Liver (tissue), 9 donors: ENCODE results near the gene CDHR2. TPM values are rescaled to one million over a fixed set of nuclear protein-coding genes. Genes with fewer than 3 reads are reported as not detected.

Experiments
- DNase-seq: peaks from one replicate; pipeline ENCODE4 v3.0.0-alpha.2; 2017; ENCODE audit warnings: low spot score
- H3K27ac ChIP-seq, 2 donors: one replicate each; pipeline ENCODE4 v1.7.0; 2013; ENCODE audit warnings: inconsistent platforms in 2 of 2, low read length in 2 of 2, control low read depth in 1 of 2, low read depth in 1 of 2, mild to moderate bottlenecking in 1 of 2
- H3K27me3 ChIP-seq, 4 donors: one replicate each; pipeline versions ENCODE4 v1.6.1 to v1.7.0; 2013; ENCODE audit warnings: low read length in 3 of 4, inconsistent platforms in 1 of 4, mild to moderate bottlenecking in 1 of 4, moderate library complexity in 1 of 4; ENCODE audit not compliant: control insufficient read depth in 4 of 4, insufficient read depth in 4 of 4
- H3K36me3 ChIP-seq, 4 donors: one replicate each; pipeline versions ENCODE4 v1.6.1 to v1.7.0; 2013; ENCODE audit warnings: low read length in 3 of 4, mild to moderate bottlenecking in 3 of 4, low read depth in 1 of 4, moderate library complexity in 1 of 4; ENCODE audit not compliant: control insufficient read depth in 4 of 4, insufficient read depth in 3 of 4
- H3K4me1 ChIP-seq, 4 donors: one replicate each; pipeline versions ENCODE4 v1.6.1 to v1.7.0; 2013; ENCODE audit warnings: low read length in 3 of 4, mild to moderate bottlenecking in 3 of 4, moderate library complexity in 1 of 4; ENCODE audit not compliant: control insufficient read depth in 4 of 4, insufficient read depth in 4 of 4
- H3K4me3 ChIP-seq, 3 donors: one replicate each; pipeline versions ENCODE4 v1.6.1 to v1.7.0; 2013; ENCODE audit warnings: low read length in 3 of 3, control low read depth in 1 of 3, low read depth in 1 of 3, mild to moderate bottlenecking in 1 of 3
- H3K9ac ChIP-seq, 2 donors: one replicate each; pipeline ENCODE4 v1.7.0; 2013; ENCODE audit warnings: low read length in 2 of 2, mild to moderate bottlenecking in 2 of 2, moderate library complexity in 2 of 2, control low read depth in 1 of 2, low read depth in 1 of 2
- H3K9me3 ChIP-seq, 4 donors: one replicate each; pipeline versions ENCODE4 v1.6.1 to v1.7.0; 2013; ENCODE audit warnings: low read length in 3 of 4; ENCODE audit not compliant: control insufficient read depth in 4 of 4
- EGR1 ChIP-seq, 2 donors: IDR thresholded peaks; 2 replicates each; pipeline ENCODE4 v1.6.1; 2016 to 2018; ENCODE audit warnings: antibody characterized with exemption in 2 of 2, low read depth in 2 of 2
- FOXA1 ChIP-seq: IDR thresholded peaks from 2 replicates; pipeline ENCODE4 v1.6.1; 2016; ENCODE audit warnings: antibody characterized with exemption
- FOXA2 ChIP-seq: IDR thresholded peaks from 2 replicates; pipeline ENCODE4 v1.6.1; 2016; ENCODE audit warnings: antibody characterized with exemption
- GABPA ChIP-seq, 2 donors: IDR thresholded peaks in 1 of 2; conservative IDR thresholded peaks in 1 of 2; 2 replicates each; pipeline ENCODE4 v1.6.1; 2016; ENCODE audit warnings: antibody characterized with exemption in 2 of 2, mild to moderate bottlenecking in 1 of 2, moderate library complexity in 1 of 2
- HNF4A ChIP-seq, 2 donors: conservative IDR thresholded peaks; 2 replicates each; pipeline ENCODE4 v1.6.1; 2016; ENCODE audit warnings: antibody characterized with exemption in 2 of 2, mild to moderate bottlenecking in 2 of 2
- HNF4G ChIP-seq: IDR thresholded peaks from 2 replicates; pipeline ENCODE4 v1.6.1; 2016; ENCODE audit warnings: antibody characterized with exemption
- JUND ChIP-seq, 2 donors: IDR thresholded peaks; 2 replicates each; pipeline ENCODE4 v1.6.1; 2016; ENCODE audit warnings: antibody characterized with exemption in 2 of 2
- MAX ChIP-seq: IDR thresholded peaks from 2 replicates; pipeline ENCODE4 v1.6.1; 2016; ENCODE audit warnings: antibody characterized with exemption
- NR2F2 ChIP-seq: IDR thresholded peaks from 2 replicates; pipeline ENCODE4 v1.6.1; 2016; ENCODE audit warnings: antibody characterized with exemption
- RAD21 ChIP-seq, 2 donors: IDR thresholded peaks; 2 replicates each; pipeline ENCODE4 v1.6.1; 2016; ENCODE audit warnings: antibody characterized with exemption in 2 of 2, mild to moderate bottlenecking in 2 of 2
- RXRA ChIP-seq, 2 donors: IDR thresholded peaks; 2 replicates each; pipeline ENCODE4 v1.6.1; 2017 to 2018; ENCODE audit warnings: antibody characterized with exemption in 2 of 2, mild to moderate bottlenecking in 1 of 2
- SP1 ChIP-seq: IDR thresholded peaks from 2 replicates; pipeline ENCODE4 v1.6.1; 2018; ENCODE audit warnings: antibody characterized with exemption, mild to moderate bottlenecking
- TAF1 ChIP-seq: conservative IDR thresholded peaks from 2 replicates; pipeline ENCODE4 v1.6.1; 2016; ENCODE audit warnings: antibody characterized with exemption, mild to moderate bottlenecking
- YY1 ChIP-seq: IDR thresholded peaks from 2 replicates; pipeline ENCODE4 v1.6.1; 2016; ENCODE audit warnings: antibody characterized with exemption, mild to moderate bottlenecking
- WGBS: extraction: QIAGEN DNeasy Blood & Tissue Kit; methylation state at CpG from one replicate; pipeline ENCODE4 v1.1.7; 2013; 5-methylcytosine and 5-hydroxymethylcytosine counted together
- polyA plus RNA-seq, 2 donors: library from polyadenylated mRNA; stranded (reverse) in 1 of 2; unstranded in 1 of 2; fragments of 200-250 nt in 1 of 2; fragments of >200 nt in 1 of 2; fragmentation: Nextera tagmentation in 1 of 2; extraction: Ambion mirVana in 1 of 2; gene quantifications; one replicate each; pipeline versions ENCODE4 v1.2.1 to v1.2.3, GENCODE V29; 2013 to 2015
- total RNA-seq, 2 donors: library from RNA; depleted of rRNA; stranded (reverse); fragments of >200 nt; gene quantifications; one replicate each; pipeline ENCODE4 v1.2.3, GENCODE V29; 2014
- TF ChIP-seq, protein P1 (sequence below): IDR thresholded peaks from 2 replicates; pipeline ENCODE4 v1.6.1; 2016; ENCODE audit warnings: antibody characterized with exemption
- TF ChIP-seq, protein P2 (sequence below): fragments of 150-350 bp; IDR thresholded peaks from 2 replicates; pipeline ENCODE4 v1.5.1; 2017; ENCODE audit warnings: improper control_type of control experiment, low read depth, low read length; ENCODE audit not compliant: missing input control
- TF ChIP-seq, protein P3 (sequence below): IDR thresholded peaks from 2 replicates; pipeline ENCODE4 v1.6.1; 2016; ENCODE audit warnings: antibody characterized with exemption, mild to moderate bottlenecking
- donor health status: healthy.
- donor health status: healthy.
- donor health status: healthy.
- donor health status: healthy.
- donor health status: healthy.

CDHR2 gene
- total and polyA plus RNA-seq, 4 donors: 8.8 to 23.8 (median 16.6) TPM

DNA sequence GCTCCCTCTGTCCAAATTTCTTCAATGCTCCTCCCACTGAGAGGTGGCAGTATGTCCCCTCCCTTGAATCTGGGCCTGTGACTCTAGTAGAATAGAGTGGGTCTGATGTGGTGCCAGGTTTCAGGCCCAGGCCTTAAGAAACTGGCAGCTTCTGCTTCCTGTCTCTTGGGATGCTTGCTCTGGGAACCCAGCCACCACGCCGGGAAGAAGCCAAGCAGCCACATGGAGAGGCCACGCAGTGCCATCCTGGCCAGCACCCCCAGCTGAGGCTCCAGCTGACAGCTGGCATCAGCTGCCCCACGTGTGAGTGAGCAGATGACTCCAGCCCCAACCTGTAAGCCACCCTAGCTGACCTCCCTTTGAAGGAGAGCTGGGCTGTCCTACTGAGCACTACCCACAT is 90.8 kb downstream of the CDHR2 start:
- Histone ChIP-seq H3K9ac (no peak overlapping the region), H3K4me3 (no peak overlapping the region), H3K36me3 (no peaks in the 10 kb centered on the region), H3K27me3 (peaks cover 0 to 3% (median 1%) of the 10 kb centered on the region in 4 donors), H3K4me1 (no peaks in the 10 kb centered on the region), H3K27ac (no peak overlapping the region), H3K9me3 (no peaks in the 10 kb centered on the region)
- DNase-seq: no peak
- WGBS: 89% methylated on average over 4 of the region's 4 CpGs
- no peak for TF ChIP-seq HNF4G
- TF ChIP-seq EGR1 (IDR thresholded peaks at IDR 0.05; ENCODE audit: low read depth in 2 of 2): no peak
- no peak for TF ChIP-seq SP1
- no peak for TF ChIP-seq TAF1

- no peak for TF ChIP-seq NR2F2
- no peak for TF ChIP-seq RAD21 (IDR thresholded peaks at IDR 0.05)
- TF ChIP-seq, protein P1, sequence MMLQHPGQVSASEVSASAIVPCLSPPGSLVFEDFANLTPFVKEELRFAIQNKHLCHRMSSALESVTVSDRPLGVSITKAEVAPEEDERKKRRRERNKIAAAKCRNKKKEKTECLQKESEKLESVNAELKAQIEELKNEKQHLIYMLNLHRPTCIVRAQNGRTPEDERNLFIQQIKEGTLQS: no peak
- TF ChIP-seq RXRA (IDR thresholded peaks at IDR 0.05): no peak
- TF ChIP-seq EGR1 (IDR thresholded peaks at IDR 0.05; ENCODE audit: low read depth in 2 of 2): no peak
- no peak for TF ChIP-seq YY1
- no peak for TF ChIP-seq TAF1
- no peak for TF ChIP-seq HNF4A (conservative IDR thresholded peaks at IDR 0.05)
- TF ChIP-seq GABPA (IDR thresholded peaks at IDR 0.05 in 1 of 2, conservative IDR thresholded peaks at IDR 0.05 in 1 of 2): no peak
- no peak for TF ChIP-seq HNF4G
- TF ChIP-seq JUND (IDR thresholded peaks at IDR 0.05): no peak
- TF ChIP-seq MAX: no peak
- TF ChIP-seq, protein P2, sequence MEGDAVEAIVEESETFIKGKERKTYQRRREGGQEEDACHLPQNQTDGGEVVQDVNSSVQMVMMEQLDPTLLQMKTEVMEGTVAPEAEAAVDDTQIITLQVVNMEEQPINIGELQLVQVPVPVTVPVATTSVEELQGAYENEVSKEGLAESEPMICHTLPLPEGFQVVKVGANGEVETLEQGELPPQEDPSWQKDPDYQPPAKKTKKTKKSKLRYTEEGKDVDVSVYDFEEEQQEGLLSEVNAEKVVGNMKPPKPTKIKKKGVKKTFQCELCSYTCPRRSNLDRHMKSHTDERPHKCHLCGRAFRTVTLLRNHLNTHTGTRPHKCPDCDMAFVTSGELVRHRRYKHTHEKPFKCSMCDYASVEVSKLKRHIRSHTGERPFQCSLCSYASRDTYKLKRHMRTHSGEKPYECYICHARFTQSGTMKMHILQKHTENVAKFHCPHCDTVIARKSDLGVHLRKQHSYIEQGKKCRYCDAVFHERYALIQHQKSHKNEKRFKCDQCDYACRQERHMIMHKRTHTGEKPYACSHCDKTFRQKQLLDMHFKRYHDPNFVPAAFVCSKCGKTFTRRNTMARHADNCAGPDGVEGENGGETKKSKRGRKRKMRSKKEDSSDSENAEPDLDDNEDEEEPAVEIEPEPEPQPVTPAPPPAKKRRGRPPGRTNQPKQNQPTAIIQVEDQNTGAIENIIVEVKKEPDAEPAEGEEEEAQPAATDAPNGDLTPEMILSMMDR: no peak
- 79% methylated on average over 4 of the region's 4 CpGs for WGBS
Observed at GRCh38 chr5:176640616-176641015, 91.5 kb downstream of the CDHR2 start.

DNA sequence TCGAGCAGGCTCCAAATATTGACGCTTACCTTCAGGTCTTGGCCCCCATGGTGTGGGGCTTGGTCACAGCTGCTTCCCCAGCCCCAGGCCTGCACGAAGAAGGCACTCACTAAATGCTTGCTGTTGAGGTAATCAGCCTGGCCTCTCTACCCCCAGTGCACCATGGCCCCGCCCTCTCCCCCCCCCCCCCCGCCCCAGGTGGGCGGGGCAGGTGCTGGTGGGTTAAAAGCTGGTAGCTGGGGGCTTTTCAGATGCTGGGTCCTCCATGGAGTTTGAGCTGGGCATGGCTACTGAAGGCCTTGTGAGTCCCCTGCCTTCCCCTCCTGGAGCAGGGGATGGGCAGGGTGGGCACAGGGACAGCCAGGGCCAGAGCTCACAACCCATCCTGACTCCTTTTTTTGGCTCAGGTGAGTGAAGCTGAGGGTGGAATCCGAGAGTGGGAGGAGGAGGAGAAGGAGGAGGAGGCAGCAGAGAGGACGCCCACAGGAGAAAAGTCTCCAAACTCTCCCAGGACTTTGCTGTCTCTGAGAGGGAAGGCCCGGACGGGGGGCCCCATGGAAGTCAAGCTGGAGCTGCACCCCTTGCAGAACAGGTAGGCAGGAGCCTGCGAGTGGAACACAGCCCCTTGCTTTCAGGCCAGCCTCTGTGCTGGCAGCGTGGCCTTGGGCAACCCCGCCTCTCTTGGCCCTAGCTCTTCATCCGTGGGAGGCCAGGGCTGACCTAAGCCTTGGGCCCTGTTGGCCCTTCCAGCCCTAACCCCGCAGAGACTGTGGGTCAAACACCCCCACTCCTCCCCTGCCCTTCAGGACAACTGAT is 93.7 kb downstream of the CDHR2 start:
- Histone ChIP-seq H3K27ac (no peak overlapping the region), H3K9me3 (no peaks in the 10 kb centered on the region), H3K27me3 (peaks cover 0 to under 1% (median 0%) of the 10 kb centered on the region in 4 donors), H3K4me3 (no peak overlapping the region), H3K36me3 (no peaks in the 10 kb centered on the region), H3K4me1 (peaks cover 4 to 12% (median 9%) of the 10 kb centered on the region in 4 donors), H3K9ac (no peak overlapping the region)
- 48% methylated on average over 15 of the region's 15 CpGs for WGBS
- DNase-seq: no peak
- TF ChIP-seq, protein P3, sequence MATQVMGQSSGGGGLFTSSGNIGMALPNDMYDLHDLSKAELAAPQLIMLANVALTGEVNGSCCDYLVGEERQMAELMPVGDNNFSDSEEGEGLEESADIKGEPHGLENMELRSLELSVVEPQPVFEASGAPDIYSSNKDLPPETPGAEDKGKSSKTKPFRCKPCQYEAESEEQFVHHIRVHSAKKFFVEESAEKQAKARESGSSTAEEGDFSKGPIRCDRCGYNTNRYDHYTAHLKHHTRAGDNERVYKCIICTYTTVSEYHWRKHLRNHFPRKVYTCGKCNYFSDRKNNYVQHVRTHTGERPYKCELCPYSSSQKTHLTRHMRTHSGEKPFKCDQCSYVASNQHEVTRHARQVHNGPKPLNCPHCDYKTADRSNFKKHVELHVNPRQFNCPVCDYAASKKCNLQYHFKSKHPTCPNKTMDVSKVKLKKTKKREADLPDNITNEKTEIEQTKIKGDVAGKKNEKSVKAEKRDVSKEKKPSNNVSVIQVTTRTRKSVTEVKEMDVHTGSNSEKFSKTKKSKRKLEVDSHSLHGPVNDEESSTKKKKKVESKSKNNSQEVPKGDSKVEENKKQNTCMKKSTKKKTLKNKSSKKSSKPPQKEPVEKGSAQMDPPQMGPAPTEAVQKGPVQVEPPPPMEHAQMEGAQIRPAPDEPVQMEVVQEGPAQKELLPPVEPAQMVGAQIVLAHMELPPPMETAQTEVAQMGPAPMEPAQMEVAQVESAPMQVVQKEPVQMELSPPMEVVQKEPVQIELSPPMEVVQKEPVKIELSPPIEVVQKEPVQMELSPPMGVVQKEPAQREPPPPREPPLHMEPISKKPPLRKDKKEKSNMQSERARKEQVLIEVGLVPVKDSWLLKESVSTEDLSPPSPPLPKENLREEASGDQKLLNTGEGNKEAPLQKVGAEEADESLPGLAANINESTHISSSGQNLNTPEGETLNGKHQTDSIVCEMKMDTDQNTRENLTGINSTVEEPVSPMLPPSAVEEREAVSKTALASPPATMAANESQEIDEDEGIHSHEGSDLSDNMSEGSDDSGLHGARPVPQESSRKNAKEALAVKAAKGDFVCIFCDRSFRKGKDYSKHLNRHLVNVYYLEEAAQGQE: no peak
- no peak for TF ChIP-seq HNF4G
- TF ChIP-seq, protein P2: no peak
- TF ChIP-seq TAF1: no peak
- TF ChIP-seq FOXA2: no peak
- no peak for TF ChIP-seq SP1
- TF ChIP-seq FOXA1: no peak
- TF ChIP-seq JUND (IDR thresholded peaks at IDR 0.05): no peak
- TF ChIP-seq RAD21 (IDR thresholded peaks at IDR 0.05): no peak

More at GRCh38 chr5:176640616-176641015, 91.5 kb downstream of the CDHR2 start:
- no peak overlapping the region for H3K27ac ChIP-seq
- DNase-seq: no peak
- H3K4me1 ChIP-seq: no peaks in the 10 kb centered on the region
- H3K9me3 ChIP-seq: no peaks in the 10 kb centered on the region
- no peaks in the 10 kb centered on the region for H3K36me3 ChIP-seq
- peaks cover 0 to 3% (median 0%) of the 10 kb centered on the region in 4 donors for H3K27me3 ChIP-seq
- no peak overlapping the region for H3K9ac ChIP-seq
- H3K4me3 ChIP-seq: no peak overlapping the region
